Stomach smooth muscle (tissue), 2 donors: ENCODE results near the gene B4GALT6.
"Not testable (repeated sequence)": the region's sequence is repeated elsewhere in the genome, so short reads cannot be mapped to it uniquely, and the experiment has no call there.

Experiments
- H3K27ac ChIP-seq: one replicate; pipeline ENCODE4 v1.7.0; 2013; ENCODE audit warnings: mild to moderate bottlenecking, low read length, inconsistent platforms
- H3K27me3 ChIP-seq, 2 donors: one replicate each; pipeline ENCODE4 v1.7.0; 2013; ENCODE audit warnings: low read length in 2 of 2; ENCODE audit not compliant: insufficient read depth in 2 of 2, control insufficient read depth in 1 of 2
- H3K36me3 ChIP-seq, 2 donors: one replicate each; pipeline ENCODE4 v1.7.0; 2013; ENCODE audit warnings: low read length in 2 of 2; ENCODE audit not compliant: control insufficient read depth in 2 of 2, insufficient read depth in 2 of 2
- H3K4me1 ChIP-seq: one replicate; pipeline ENCODE4 v1.7.0; 2013; ENCODE audit warnings: low read length; ENCODE audit not compliant: control insufficient read depth, insufficient read depth
- H3K4me3 ChIP-seq, 2 donors: one replicate each; pipeline ENCODE4 v1.7.0; 2013; ENCODE audit warnings: low read length in 2 of 2
- H3K9ac ChIP-seq, 2 donors: one replicate each; pipeline ENCODE4 v1.7.0; 2013; ENCODE audit warnings: low read length in 2 of 2, mild to moderate bottlenecking in 1 of 2
- H3K9me3 ChIP-seq, 2 donors: one replicate each; pipeline ENCODE4 v1.7.0; 2013; ENCODE audit warnings: low read length in 2 of 2; ENCODE audit not compliant: control insufficient read depth in 2 of 2
- donor health status: healthy.
- donor health status: Pancreatic carcinoma.

The B4GALT6 gene

GRCh38 chr18:31684279-31685096, at the start of gene B4GALT6:
Gene B4GALT6 (minus strand): TSS chr18:31684581. CDS start chr18:31684426, 155 bp downstream.
- Histone ChIP-seq H3K36me3 (no peaks in the 10 kb centered on the region), H3K27me3 (peaks cover 0 to 3% of the 10 kb centered on the region in 2 donors), H3K4me3 (peak within 1 kb of the TSS; percentile 74 to 75), H3K9me3 (no peaks in the 10 kb centered on the region), H3K9ac (peak within 1 kb of the TSS; percentile 62 to 66), H3K4me1 (peaks cover 6% of the 10 kb centered on the region), H3K27ac (no peak within 1 kb of the TSS)

GRCh38 chr18:31731628-31732027, 47.2 kb upstream of the B4GALT6 start:
- Histone ChIP-seq H3K9me3 (no peaks in the 10 kb centered on the region), H3K27ac (no peak overlapping the region), H3K27me3 (peaks cover 0 to 2% of the 10 kb centered on the region in 2 donors), H3K4me3 (no peak overlapping the region), H3K9ac (no peak overlapping the region), H3K4me1 (no peaks in the 10 kb centered on the region), H3K36me3 (no peaks in the 10 kb centered on the region)

- H3K36me3 ChIP-seq, H3K9me3 ChIP-seq, H3K4me1 ChIP-seq, H3K4me3 ChIP-seq, H3K27me3 ChIP-seq, H3K9ac ChIP-seq, H3K27ac ChIP-seq: not testable (repeated sequence)
Measured at GRCh38 chr18:31729196-31729595, 44.8 kb upstream of the B4GALT6 start.

- Histone ChIP-seq H3K4me1 (peaks cover 9% of the 10 kb centered on the region), H3K27ac (peak overlapping the region; percentile 2), H3K9me3 (no peaks in the 10 kb centered on the region), H3K36me3 (no peaks in the 10 kb centered on the region), H3K27me3 (no peaks in the 10 kb centered on the region), H3K9ac (peak overlapping the region; percentile 64 to 72), H3K4me3 (peak overlapping the region; percentile 81 to 83)
Measured at GRCh38 chr18:31723990-31724711, 39.8 kb upstream of the B4GALT6 start.

- Histone ChIP-seq H3K9ac (no peak overlapping the region), H3K36me3 (no peaks in the 10 kb centered on the region), H3K4me3 (peak overlapping the region in 1 of 2 donors; percentile 81), H3K27ac (no peak overlapping the region), H3K9me3 (no peaks in the 10 kb centered on the region), H3K4me1 (peaks cover 9% of the 10 kb centered on the region), H3K27me3 (no peaks in the 10 kb centered on the region)
Measured at GRCh38 chr18:31723639-31723989, 39.2 kb upstream of the B4GALT6 start.

- Histone ChIP-seq H3K4me1 (peaks cover 9% of the 10 kb centered on the region), H3K9me3 (no peaks in the 10 kb centered on the region), H3K36me3 (no peaks in the 10 kb centered on the region), H3K27me3 (no peaks in the 10 kb centered on the region), H3K27ac (no peak overlapping the region), H3K9ac (no peak overlapping the region), H3K4me3 (no peak overlapping the region)
Measured at GRCh38 chr18:31722369-31722957, 38.1 kb upstream of the B4GALT6 start.

GRCh38 chr18:31721601-31722000, 37.2 kb upstream of the B4GALT6 start:
- no peak overlapping the region for H3K27ac ChIP-seq
- no peaks in the 10 kb centered on the region for H3K9me3 ChIP-seq
- no peaks in the 10 kb centered on the region for H3K27me3 ChIP-seq
- H3K36me3 ChIP-seq, result no peaks in the 10 kb centered on the region
- no peak overlapping the region for H3K9ac ChIP-seq
- H3K4me3 ChIP-seq, result no peak overlapping the region
- peaks cover 9% of the 10 kb centered on the region for H3K4me1 ChIP-seq

GRCh38 chr18:31720867-31721266, 36.5 kb upstream of the B4GALT6 start:
- H3K4me3 ChIP-seq, result no peak overlapping the region
- H3K36me3 ChIP-seq, result no peaks in the 10 kb centered on the region
- H3K4me1 ChIP-seq, result peaks cover 9% of the 10 kb centered on the region
- no peaks in the 10 kb centered on the region for H3K9me3 ChIP-seq
- H3K9ac ChIP-seq, result no peak overlapping the region
- H3K27me3 ChIP-seq, result no peaks in the 10 kb centered on the region
- H3K27ac ChIP-seq, result no peak overlapping the region

GRCh38 chr18:31719363-31720006, 35.1 kb upstream of the B4GALT6 start:
- no peaks in the 10 kb centered on the region for H3K9me3 ChIP-seq
- H3K27ac ChIP-seq, result no peak overlapping the region
- no peaks in the 10 kb centered on the region for H3K36me3 ChIP-seq
- H3K4me1 ChIP-seq, result peaks cover 7% of the 10 kb centered on the region
- no peaks in the 10 kb centered on the region for H3K27me3 ChIP-seq
- no peak overlapping the region for H3K4me3 ChIP-seq
- no peak overlapping the region for H3K9ac ChIP-seq

- Histone ChIP-seq H3K9ac (no peak overlapping the region), H3K9me3 (no peaks in the 10 kb centered on the region), H3K4me3 (no peak overlapping the region), H3K4me1 (peaks cover 3% of the 10 kb centered on the region), H3K36me3 (no peaks in the 10 kb centered on the region), H3K27me3 (no peaks in the 10 kb centered on the region), H3K27ac (no peak overlapping the region)
Measured at GRCh38 chr18:31718386-31718785, 34.0 kb upstream of the B4GALT6 start.
